ENCODE measurements around the gene GDAP1L1.

Gene GDAP1L1

GRCh38 chr20:44223721-44224120 is 23.4 kb upstream of the GDAP1L1 start:
- no peak for DNase-seq
- Histone ChIP-seq H4K91ac (ENCODE audit: low read depth, low read length) (no peak overlapping the region), H3K23ac (ENCODE audit: low read length) (no peak overlapping the region), H2BK120ac (ENCODE audit: insufficient read depth, low read length, poor library complexity) (no peak overlapping the region), H3K4me2 (ENCODE audit: low read length) (no peak overlapping the region), H2BK12ac (ENCODE audit: low read length) (no peak overlapping the region), H3K9ac (ENCODE audit: low read length) (no peak overlapping the region), H3K4me1 (ENCODE audit: control insufficient read depth in 1 of 2, insufficient read depth in 2 of 2, low read length in 2 of 2) (no peaks in the 10 kb centered on the region), H3K27me3 (ENCODE audit: insufficient read depth, low read length) (no peaks in the 10 kb centered on the region), H3K4me3 (ENCODE audit: low read depth, low read length) (no peak overlapping the region), H3K18ac (ENCODE audit: low read length) (no peak overlapping the region), H3K4ac (ENCODE audit: low read depth, low read length) (no peak overlapping the region), H2BK5ac (ENCODE audit: low read depth, low read length, poor library complexity) (no peak overlapping the region), H3K14ac (ENCODE audit: low read length) (no peak overlapping the region), H3K27ac (ENCODE audit: low read depth, low read length) (no peak overlapping the region), H3K79me1 (ENCODE audit: low read length) (no peaks in the 10 kb centered on the region), H3K36me3 (ENCODE audit: control insufficient read depth in 1 of 2, insufficient read depth in 2 of 2, low read length in 2 of 2) (no peaks in the 10 kb centered on the region), H3K9me3 (ENCODE audit: insufficient read depth, low read depth, low read length) (no peaks in the 10 kb centered on the region), H2AK5ac (ENCODE audit: low read length) (no peak overlapping the region), H2AFZ (ENCODE audit: insufficient read depth, low read length, poor library complexity) (no peak overlapping the region), H4K8ac (ENCODE audit: low read depth, low read length) (no peak overlapping the region), H4K12ac (ENCODE audit: low read depth, low read length) (no peak overlapping the region), H3K79me2 (ENCODE audit: control insufficient read depth, insufficient read depth, low read length, poor library complexity) (no peaks in the 10 kb centered on the region)
- WGBS (ENCODE audit: extremely low coverage, insufficient coverage, insufficient read length) = no CpG with 5 or more reads among the region's 5 CpGs

GRCh38 chr20:44224637-44225036 is 22.5 kb upstream of the GDAP1L1 start:
- Histone ChIP-seq H2AK5ac (ENCODE audit: low read length) (no peak overlapping the region), H2BK12ac (ENCODE audit: low read length) (no peak overlapping the region), H4K91ac (ENCODE audit: low read depth, low read length) (no peak overlapping the region), H3K4me1 (ENCODE audit: control insufficient read depth in 1 of 2, insufficient read depth in 2 of 2, low read length in 2 of 2) (no peaks in the 10 kb centered on the region), H3K14ac (ENCODE audit: low read length) (no peak overlapping the region), H3K79me1 (ENCODE audit: low read length) (no peaks in the 10 kb centered on the region), H4K8ac (ENCODE audit: low read depth, low read length) (no peak overlapping the region), H2BK120ac (ENCODE audit: insufficient read depth, low read length, poor library complexity) (no peak overlapping the region), H3K4me3 (ENCODE audit: low read depth, low read length) (no peak overlapping the region), H3K9me3 (ENCODE audit: insufficient read depth, low read depth, low read length) (no peaks in the 10 kb centered on the region), H2BK5ac (ENCODE audit: low read depth, low read length, poor library complexity) (no peak overlapping the region), H3K27ac (ENCODE audit: low read depth, low read length) (no peak overlapping the region), H3K9ac (ENCODE audit: low read length) (no peak overlapping the region), H4K12ac (ENCODE audit: low read depth, low read length) (no peak overlapping the region), H3K23ac (ENCODE audit: low read length) (no peak overlapping the region), H2AFZ (ENCODE audit: insufficient read depth, low read length, poor library complexity) (no peak overlapping the region), H3K4ac (ENCODE audit: low read depth, low read length) (no peak overlapping the region), H3K79me2 (ENCODE audit: control insufficient read depth, insufficient read depth, low read length, poor library complexity) (no peaks in the 10 kb centered on the region), H3K18ac (ENCODE audit: low read length) (no peak overlapping the region), H3K36me3 (ENCODE audit: control insufficient read depth in 1 of 2, insufficient read depth in 2 of 2, low read length in 2 of 2) (no peaks in the 10 kb centered on the region), H3K4me2 (ENCODE audit: low read length) (no peak overlapping the region), H3K27me3 (ENCODE audit: insufficient read depth, low read length) (no peaks in the 10 kb centered on the region)
- WGBS (ENCODE audit: extremely low coverage, insufficient coverage, insufficient read length) = no CpG with 5 or more reads among the region's 5 CpGs
- DNase-seq = no peak

GRCh38 chr20:44228465-44229258 is 18.4 kb upstream of the GDAP1L1 start:
- Histone ChIP-seq H4K8ac (ENCODE audit: low read depth, low read length) (no peak overlapping the region), H2AFZ (ENCODE audit: insufficient read depth, low read length, poor library complexity) (no peak overlapping the region), H3K23ac (ENCODE audit: low read length) (no peak overlapping the region), H3K79me1 (ENCODE audit: low read length) (no peaks in the 10 kb centered on the region), H2BK120ac (ENCODE audit: insufficient read depth, low read length, poor library complexity) (no peak overlapping the region), H3K27me3 (ENCODE audit: insufficient read depth, low read length) (no peaks in the 10 kb centered on the region), H4K12ac (ENCODE audit: low read depth, low read length) (no peak overlapping the region), H3K18ac (ENCODE audit: low read length) (no peak overlapping the region), H3K9me3 (ENCODE audit: insufficient read depth, low read depth, low read length) (no peaks in the 10 kb centered on the region), H2BK12ac (ENCODE audit: low read length) (no peak overlapping the region), H3K27ac (ENCODE audit: low read depth, low read length) (no peak overlapping the region), H3K4me3 (ENCODE audit: low read depth, low read length) (no peak overlapping the region), H2AK5ac (ENCODE audit: low read length) (no peak overlapping the region), H3K36me3 (ENCODE audit: control insufficient read depth in 1 of 2, insufficient read depth in 2 of 2, low read length in 2 of 2) (no peaks in the 10 kb centered on the region), H3K4me1 (ENCODE audit: control insufficient read depth in 1 of 2, insufficient read depth in 2 of 2, low read length in 2 of 2) (no peaks in the 10 kb centered on the region), H3K14ac (ENCODE audit: low read length) (no peak overlapping the region), H3K9ac (ENCODE audit: low read length) (no peak overlapping the region), H2BK5ac (ENCODE audit: low read depth, low read length, poor library complexity) (no peak overlapping the region), H4K91ac (ENCODE audit: low read depth, low read length) (no peak overlapping the region), H3K79me2 (ENCODE audit: control insufficient read depth, insufficient read depth, low read length, poor library complexity) (no peaks in the 10 kb centered on the region), H3K4ac (ENCODE audit: low read depth, low read length) (no peak overlapping the region), H3K4me2 (ENCODE audit: low read length) (no peak overlapping the region)
- DNase-seq = no peak
- WGBS (ENCODE audit: extremely low coverage, insufficient coverage, insufficient read length) = no CpG with 5 or more reads among the region's 17 CpGs

GRCh38 chr20:44231193-44231592 is 15.9 kb upstream of the GDAP1L1 start:
- Histone ChIP-seq H3K36me3 (ENCODE audit: control insufficient read depth in 1 of 2, insufficient read depth in 2 of 2, low read length in 2 of 2) (no peaks in the 10 kb centered on the region), H3K9me3 (ENCODE audit: insufficient read depth, low read depth, low read length) (no peaks in the 10 kb centered on the region), H2AFZ (ENCODE audit: insufficient read depth, low read length, poor library complexity) (no peak overlapping the region), H3K4me2 (ENCODE audit: low read length) (no peak overlapping the region), H3K27me3 (ENCODE audit: insufficient read depth, low read length) (no peaks in the 10 kb centered on the region), H2AK5ac (ENCODE audit: low read length) (no peak overlapping the region), H3K4me1 (ENCODE audit: control insufficient read depth in 1 of 2, insufficient read depth in 2 of 2, low read length in 2 of 2) (no peaks in the 10 kb centered on the region), H3K79me2 (ENCODE audit: control insufficient read depth, insufficient read depth, low read length, poor library complexity) (no peaks in the 10 kb centered on the region), H3K23ac (ENCODE audit: low read length) (no peak overlapping the region), H3K18ac (ENCODE audit: low read length) (no peak overlapping the region), H3K4me3 (ENCODE audit: low read depth, low read length) (no peak overlapping the region), H3K4ac (ENCODE audit: low read depth, low read length) (no peak overlapping the region), H2BK12ac (ENCODE audit: low read length) (no peak overlapping the region), H3K27ac (ENCODE audit: low read depth, low read length) (no peak overlapping the region), H4K91ac (ENCODE audit: low read depth, low read length) (no peak overlapping the region), H4K12ac (ENCODE audit: low read depth, low read length) (no peak overlapping the region), H3K14ac (ENCODE audit: low read length) (no peak overlapping the region), H4K8ac (ENCODE audit: low read depth, low read length) (no peak overlapping the region), H2BK120ac (ENCODE audit: insufficient read depth, low read length, poor library complexity) (no peak overlapping the region), H3K79me1 (ENCODE audit: low read length) (no peaks in the 10 kb centered on the region), H2BK5ac (ENCODE audit: low read depth, low read length, poor library complexity) (no peak overlapping the region), H3K9ac (ENCODE audit: low read length) (no peak overlapping the region)
- no peak for DNase-seq
- WGBS (ENCODE audit: extremely low coverage, insufficient coverage, insufficient read length) = no CpG with 5 or more reads among the region's 7 CpGs
